ENCODE results near the gene NPLOC4. TPM values are rescaled to one million over a fixed set of nuclear protein-coding genes. Genes with fewer than 3 reads are reported as not detected.

The NPLOC4 gene
- total and polyA plus RNA-seq, 2 of the 8 experiments (the other 6 are each of a cell fraction or from before 2014, with no cell fraction given): 70.7 to 92.7 TPM

DNA sequence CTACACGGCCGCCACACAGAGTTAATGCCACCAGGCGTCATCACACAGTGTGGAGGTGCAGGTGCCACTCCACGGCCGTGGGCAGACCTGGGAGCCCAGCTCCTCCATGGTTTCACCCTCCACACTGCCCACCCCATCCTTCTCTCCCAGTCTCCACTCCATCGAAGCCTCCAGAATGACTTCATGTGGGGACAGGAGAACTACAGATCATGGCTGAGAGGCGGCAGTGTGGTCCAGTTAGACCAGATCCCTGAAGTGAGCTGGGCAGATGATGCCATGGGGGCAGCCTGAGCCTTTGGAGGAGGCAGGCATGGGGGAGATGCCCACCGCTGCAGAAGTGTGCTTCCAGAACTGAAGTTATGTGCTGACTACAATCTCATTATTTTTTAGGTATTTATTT lies 46.8 kb downstream of the NPLOC4 start:
- CTCF ChIA-PET (ENCODE audit: partially characterized antibody): interaction anchor here (1.3 kb wide), 1 partner anchor 20 kb away, joined by 4 read pairs; no protein-coding TSS in a partner anchor
- POLR2A ChIA-PET (ENCODE audit: partially characterized antibody): interaction anchor here (0.6 to 2.4 kb wide), 2 partner anchors 13 to 17 kb away, joined by 3 to 6 read pairs; no protein-coding TSS in a partner anchor

More for the DNA sequence above, 46.8 kb downstream of the NPLOC4 start:
- Histone ChIP-seq H3K9ac (replicated peaks in 1 of 4; ENCODE audit: extremely low read depth in 1 of 4, low read depth in 3 of 4, low read length in 3 of 4) (no peak overlapping the region), H2AFZ (ENCODE audit: low read length) (no peak overlapping the region), H3K56ac (replicated peaks; ENCODE audit: insufficient read length, low read depth, low read length) (no peak overlapping the region), H3K23me2 (ENCODE audit: low read depth, low read length) (no peaks in the 10 kb centered on the region), H4K91ac (replicated peaks; ENCODE audit: insufficient read length, low read length) (no peak overlapping the region), H2BK20ac (ENCODE audit: low read length) (no peak overlapping the region), H4K8ac (ENCODE audit: extremely low read depth, insufficient read depth, low read length) (no peak overlapping the region), H3K4me2 (ENCODE audit: insufficient read depth in 1 of 2, low read depth in 2 of 2, low read length in 2 of 2) (no peak overlapping the region), H2BK12ac (ENCODE audit: low read depth, low read length) (no peak overlapping the region), H3K27me3 (replicated peaks in 1 of 4; ENCODE audit: control insufficient read depth in 3 of 4, extremely low read depth in 1 of 4, insufficient read depth in 3 of 4, low read length in 3 of 4) (no peaks in the 10 kb centered on the region), H3K79me1 (ENCODE audit: low read depth, low read length) (no peaks in the 10 kb centered on the region), H3K18ac (ENCODE audit: extremely low read depth, low read length) (no peak overlapping the region), H3K4ac (replicated peaks; ENCODE audit: insufficient read length, low read depth, low read length) (no peak overlapping the region), H3K36me3 (ENCODE audit: control insufficient read depth in 2 of 4, insufficient read depth in 4 of 4, low read length in 3 of 4) (peaks cover 23 to 59% (median 40%) of the 10 kb centered on the region in 4 experiments), H4K5ac (ENCODE audit: insufficient read length, low read depth, low read length) (no peak overlapping the region), H3K27ac (ENCODE audit: low read depth, low read length) (no peak overlapping the region), H4K20me1 (replicated peaks in 1 of 2; ENCODE audit: control insufficient read depth in 1 of 2, insufficient read depth in 2 of 2, low read length in 2 of 2) (peaks cover 2 to 4% of the 10 kb centered on the region in 2 experiments), H3K4me1 (replicated peaks in 1 of 4; ENCODE audit: control insufficient read depth in 3 of 4, insufficient read depth in 4 of 4, low read length in 3 of 4) (no peaks in the 10 kb centered on the region), H2BK5ac (ENCODE audit: low read depth, low read length) (no peak overlapping the region), H3K4me3 (ENCODE audit: extremely low read depth in 1 of 4, insufficient read depth in 2 of 4, low read depth in 3 of 4, low read length in 4 of 4) (no peak overlapping the region), H2BK120ac (replicated peaks; ENCODE audit: low read depth, low read length) (no peak overlapping the region), H3K14ac (ENCODE audit: insufficient read length) (no peak overlapping the region), H2AK5ac (ENCODE audit: low read depth, low read length) (no peak overlapping the region), H3K9me3 (ENCODE audit: insufficient read depth in 2 of 2, low read depth in 1 of 2, low read length in 1 of 2) (no peaks in the 10 kb centered on the region), H3K79me2 (ENCODE audit: control insufficient read depth in 1 of 2, insufficient read depth in 2 of 2, low read length in 2 of 2) (no peaks in the 10 kb centered on the region), H2BK15ac (ENCODE audit: low read length) (no peak overlapping the region), H3K23ac (ENCODE audit: insufficient read length) (no peak overlapping the region)
- no peak for DNase-seq (ENCODE audit: low read depth in 1 of 2, low spot score in 2 of 2)
- TF ChIP-seq SIN3A (conservative IDR thresholded peaks at IDR 0.05 in 1 of 2, IDR thresholded peaks at IDR 0.05 in 1 of 2; ENCODE audit: low read depth in 1 of 2, low read length in 2 of 2) (no peak), CREB1 (IDR thresholded peaks at IDR 0.05) (no peak)
- TF ChIP-seq, protein P1, sequence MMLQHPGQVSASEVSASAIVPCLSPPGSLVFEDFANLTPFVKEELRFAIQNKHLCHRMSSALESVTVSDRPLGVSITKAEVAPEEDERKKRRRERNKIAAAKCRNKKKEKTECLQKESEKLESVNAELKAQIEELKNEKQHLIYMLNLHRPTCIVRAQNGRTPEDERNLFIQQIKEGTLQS (IDR thresholded peaks at IDR 0.05; ENCODE audit: insufficient read depth, low read depth, low read length): no peak
- FAIRE-seq: no peak
- WGBS, 2 experiments (ENCODE audit: extremely low coverage in 1 of 2, insufficient coverage in 1 of 2, insufficient read length in 1 of 2, insufficient replicate concordance in 2 of 2, low coverage in 1 of 2, low lambda C conversion rate in 2 of 2, missing lambda C conversion rate in 1 of 2): 95% methylated on average over 8 of the region's 8 CpGs; no CpG with 5 or more reads in 1 of the 2 experiments

Data from H1 (cell line).